NCI-H146 treated with DMSO at 0.1 percent for 48 hours (cell line): ENCODE data around the gene FOXN3.

Source experiments
- DNase-seq: peaks from one replicate; lab custom pipeline; 2025; ENCODE audit not compliant: unreplicated experiment; lab: John Stamatoyannopoulos, UW

Gene FOXN3

DNA sequence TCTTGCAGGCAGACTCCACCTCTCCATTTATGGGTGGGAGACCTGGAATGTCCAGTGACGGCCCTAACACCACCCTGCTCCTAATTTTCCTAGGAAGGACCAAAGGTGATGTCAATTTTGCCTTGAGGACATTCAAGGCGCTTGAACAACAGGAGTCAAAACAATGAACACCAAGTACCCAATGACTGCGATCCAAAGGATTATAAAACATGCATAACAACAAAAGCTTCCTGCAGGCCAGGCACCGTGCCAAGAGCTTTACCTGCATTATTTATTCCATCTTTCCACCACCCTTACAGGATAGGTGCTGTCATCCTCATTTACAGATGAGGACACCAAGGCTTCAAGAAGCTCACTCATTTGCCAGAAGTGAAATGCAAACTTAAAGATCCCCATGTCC is 15.2 kb upstream of the FOXN3 start:
- DNase-seq = peak; percentile 6

DNA sequence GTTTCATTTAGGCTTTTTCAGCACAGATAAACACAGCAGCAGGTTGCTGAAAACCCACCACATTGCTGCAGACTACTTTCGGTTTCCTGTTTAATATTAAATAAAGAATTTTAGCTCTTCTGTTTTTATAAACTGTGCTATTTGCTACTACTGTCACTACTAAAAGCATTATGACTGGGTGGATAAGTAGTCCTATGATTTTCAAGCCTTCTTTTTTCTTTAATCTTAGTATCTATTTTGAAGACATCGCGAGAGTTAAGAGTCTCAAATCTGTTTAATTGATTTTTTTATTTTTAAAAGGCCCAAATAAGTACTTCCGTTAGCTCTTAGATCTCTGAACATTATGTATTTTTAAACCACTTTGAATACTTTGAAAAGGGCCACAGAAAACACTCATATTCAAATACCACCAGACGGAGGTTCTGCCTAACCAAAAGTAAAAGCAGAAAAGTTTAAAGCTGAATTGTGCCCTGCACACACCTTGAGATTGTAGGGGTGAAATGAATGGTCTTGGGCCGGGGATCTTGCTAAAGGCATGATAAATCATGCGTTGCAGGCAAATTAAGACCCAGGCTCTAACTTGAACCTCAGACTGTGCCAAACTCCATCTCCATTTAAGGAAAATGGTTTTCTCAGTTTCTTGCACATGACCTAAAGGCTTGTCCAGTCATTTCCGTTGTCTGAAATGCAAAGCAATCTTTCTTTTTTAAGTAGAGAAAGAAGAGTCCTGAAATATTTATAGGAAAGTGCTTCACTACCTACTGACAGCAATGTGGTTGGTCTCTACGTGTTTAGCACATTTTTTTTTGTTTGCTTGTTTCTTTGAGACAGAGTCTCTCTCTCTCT is 13.6 kb upstream of the FOXN3 start:
- DNase-seq = no peak

DNA sequence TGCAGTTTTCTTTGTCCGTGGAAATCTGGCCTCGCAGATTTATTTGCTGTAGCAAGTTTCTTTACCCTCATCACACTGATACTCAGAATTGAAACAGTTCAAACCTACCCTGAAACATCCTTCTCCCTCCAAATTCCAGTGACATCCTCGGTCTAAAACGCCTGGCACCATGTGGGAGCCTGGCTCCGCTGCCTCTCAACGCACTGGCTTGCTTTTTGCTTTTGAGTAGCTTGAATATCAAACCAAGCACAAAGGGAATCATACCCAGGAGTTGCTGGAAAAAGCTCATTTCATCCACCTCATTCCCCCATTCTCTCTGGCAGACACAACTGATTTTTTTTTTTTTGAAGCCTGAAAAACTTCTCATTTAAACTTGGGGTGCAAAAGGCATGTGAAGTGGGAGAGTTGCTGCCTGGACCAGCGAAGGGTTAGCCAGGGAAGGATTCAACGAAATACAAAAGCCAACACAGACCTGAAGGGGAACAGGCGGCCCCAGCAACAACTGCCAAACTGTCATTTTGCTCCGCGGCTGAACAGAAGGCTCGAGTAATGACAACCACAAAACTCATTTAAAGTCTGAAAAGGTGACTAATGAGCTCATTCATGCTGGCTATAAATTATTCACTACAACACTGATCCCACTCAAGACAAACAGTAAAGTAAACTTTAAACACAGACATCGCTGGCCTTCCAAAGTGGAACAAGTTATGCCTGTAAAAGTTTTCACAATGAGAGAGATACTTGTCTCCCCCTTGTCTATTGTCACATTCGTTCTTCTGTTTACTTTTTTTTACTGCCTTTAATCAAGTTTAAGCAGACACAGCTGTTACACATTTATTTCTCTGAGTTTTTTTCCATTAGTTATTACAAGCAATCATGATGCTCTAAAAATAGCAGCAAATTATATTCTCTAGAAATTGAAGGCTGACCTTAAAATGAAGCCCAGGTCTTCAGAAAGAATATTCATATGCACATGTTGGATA is 12.5 kb upstream of the FOXN3 start:
- no peak for DNase-seq

DNA sequence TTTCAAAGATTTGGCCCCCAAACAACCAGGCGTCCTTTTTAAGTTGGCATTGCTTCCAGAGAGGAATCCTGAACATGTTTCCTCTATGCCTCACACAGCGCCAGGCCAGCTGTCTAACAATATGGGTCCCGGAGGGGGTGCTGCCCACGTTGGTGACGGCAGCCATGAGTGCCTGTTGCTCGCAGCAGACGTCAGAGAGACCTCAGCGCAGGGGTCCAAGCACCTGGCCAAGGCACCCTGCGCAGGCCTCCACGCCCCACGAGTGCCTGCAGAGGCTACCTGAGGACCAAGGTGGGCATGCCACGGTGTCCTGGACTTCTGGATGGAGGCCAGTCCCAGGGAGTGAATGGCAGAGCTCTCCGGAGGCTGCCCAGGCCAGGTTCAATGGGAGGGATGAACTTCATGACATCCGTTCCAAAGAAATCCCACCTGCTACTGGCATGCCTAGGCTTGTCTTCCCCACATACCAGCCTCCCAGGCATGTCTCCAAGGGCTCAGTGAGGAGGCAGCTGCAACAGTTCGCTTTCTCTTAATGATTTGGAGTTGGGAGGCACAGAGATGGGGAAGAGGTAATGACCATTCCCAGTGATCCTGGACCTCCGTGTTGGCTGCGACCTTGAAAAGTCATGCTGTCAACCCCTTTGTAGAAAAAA is 11.6 kb upstream of the FOXN3 start:
- DNase-seq = peak; percentile 79

DNA sequence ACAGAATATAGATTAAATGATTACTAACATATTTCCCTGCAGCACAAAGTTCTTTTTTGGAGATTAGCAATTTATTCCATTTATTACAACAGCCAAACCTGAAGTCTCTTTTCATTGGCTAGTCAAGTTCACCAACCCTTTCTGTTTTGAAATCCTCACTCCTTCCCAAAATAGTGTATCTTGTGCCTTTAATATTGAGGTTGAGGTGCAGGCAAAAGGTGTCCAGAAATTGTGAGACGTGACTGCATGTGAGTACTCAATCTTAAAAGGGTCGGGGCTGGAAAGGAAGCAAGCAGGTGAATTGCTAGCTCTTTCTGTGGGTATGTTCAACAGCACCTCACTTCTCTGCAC is 11.1 kb upstream of the FOXN3 start:
- DNase-seq = no peak

DNA sequence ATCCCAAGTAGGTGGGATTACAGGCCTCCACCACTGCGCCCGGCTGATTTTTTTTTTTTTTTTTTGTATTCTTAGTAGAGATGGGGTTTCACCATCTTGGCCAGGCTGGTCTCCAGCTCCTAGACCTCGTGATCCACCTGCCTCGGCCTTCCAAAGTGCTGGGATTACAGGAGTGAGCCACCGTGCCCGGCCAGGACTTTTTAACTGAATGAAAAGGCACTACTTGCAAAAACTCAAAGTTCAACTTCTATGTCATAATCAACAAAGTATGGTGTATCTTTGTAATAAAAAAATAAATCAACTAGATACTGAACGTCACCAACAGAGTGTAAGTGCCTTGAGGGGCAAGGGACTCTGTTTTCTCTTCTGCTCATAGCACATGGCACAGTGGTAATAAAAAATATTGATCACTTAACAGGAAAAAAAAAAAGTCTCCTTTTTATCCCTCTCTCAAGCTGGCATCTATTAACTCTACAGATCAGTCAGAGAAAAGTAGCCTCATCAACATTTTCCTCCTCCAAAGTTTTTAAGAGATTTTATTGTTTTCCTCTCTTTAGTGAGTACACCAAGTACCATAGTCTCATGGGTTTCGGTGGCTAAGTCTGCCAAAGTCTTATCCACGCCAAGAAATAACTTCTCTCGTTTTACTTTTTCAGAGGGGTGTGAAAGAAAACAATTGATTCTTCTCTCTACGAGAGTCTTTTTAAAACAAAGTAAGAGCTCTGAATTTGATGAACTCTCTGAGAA is 10.6 kb upstream of the FOXN3 start:
- DNase-seq = no peak

DNA sequence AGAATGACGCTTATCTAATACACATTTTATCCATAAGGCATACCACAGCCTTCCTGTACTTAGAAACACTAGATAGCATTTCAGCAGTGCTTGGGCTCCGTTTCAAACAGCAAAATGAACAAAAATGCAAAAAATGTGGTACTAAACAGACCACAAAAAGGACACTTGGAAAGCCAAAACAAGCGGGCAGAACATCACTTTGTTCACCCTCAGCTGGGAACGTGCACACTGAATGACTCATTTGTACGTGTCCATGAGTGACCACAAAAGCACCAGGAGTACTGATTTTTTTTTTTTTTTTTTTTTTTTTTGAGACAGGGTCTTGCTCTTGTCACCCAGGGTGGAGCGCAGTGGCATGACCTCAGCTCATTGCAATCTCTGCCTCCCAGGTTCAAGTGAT is 8.9 kb upstream of the FOXN3 start:
- no peak for DNase-seq

DNA sequence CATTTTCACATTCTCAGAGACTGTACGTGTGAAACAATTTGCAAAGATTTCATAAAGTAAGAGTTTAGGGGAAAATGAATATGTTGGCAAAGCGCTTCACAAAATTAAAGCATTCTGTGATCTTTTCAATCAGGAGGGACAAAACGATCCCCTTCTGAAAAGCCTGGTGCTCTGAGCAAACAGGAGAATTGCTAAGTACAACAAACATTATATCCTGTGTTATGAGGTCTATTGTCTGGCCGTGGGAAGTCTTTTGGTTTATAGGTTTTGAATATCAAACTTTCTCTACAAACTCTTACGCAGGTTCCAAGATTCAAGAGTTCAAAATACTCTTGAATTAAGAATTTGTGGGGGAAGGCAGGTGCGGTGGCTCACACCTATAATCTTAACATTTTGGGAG is 7.2 kb upstream of the FOXN3 start:
- DNase-seq = no peak

DNA sequence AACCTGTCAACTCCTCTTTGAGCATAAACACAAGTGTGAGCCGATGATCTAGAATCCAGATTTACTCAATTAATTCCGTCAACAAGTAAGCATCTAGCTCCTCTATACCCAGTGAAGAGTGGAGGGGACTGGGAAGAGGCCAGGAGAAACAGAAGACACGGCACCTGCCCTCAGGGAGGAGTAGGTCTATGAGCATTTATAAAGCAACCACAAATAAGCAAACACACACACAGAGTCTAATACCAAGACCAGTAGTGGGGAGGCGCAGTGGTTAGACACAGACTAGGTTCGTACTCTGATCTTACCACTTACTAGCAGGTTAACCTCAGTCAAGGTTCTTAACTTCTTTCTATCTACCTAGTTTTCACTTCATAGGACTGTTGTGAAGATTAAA is 5.9 kb upstream of the FOXN3 start:
- no peak for DNase-seq

DNA sequence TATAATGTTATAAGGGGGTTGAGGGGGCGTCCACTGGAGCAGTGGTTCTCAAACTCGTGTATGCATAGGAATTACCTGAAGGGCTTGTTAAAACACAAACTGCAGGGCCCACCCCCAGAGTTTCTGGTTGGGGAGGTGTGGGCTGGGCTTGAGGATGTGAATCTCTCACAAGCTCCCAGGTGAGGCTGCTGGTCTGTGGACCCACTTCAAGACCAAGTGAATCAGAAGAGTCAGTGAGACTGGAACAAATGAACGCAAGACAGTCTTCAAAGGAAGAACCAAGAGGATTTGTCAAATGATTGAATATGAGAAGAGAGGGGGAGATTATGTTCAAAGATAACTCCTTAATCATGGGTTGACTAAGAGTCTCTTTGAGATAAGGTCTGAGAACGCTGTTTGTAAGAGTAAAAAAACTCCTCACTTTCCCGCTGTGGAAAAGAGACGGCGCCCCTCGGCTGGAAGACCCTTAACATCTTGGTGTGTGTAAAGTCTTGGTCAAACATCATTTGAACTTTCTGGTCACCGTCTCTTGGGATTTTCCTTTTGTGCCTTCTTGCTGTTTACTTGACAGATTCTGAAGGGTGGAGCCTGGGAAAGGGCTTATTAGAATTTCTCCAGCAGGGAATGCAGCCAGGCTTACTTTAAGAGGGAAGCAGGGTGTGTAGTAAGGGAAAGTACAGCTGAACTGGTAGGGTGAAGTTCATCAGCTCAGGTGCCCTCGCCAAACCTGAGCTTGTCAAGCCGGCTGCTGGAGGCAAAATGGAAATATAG is 5.3 kb upstream of the FOXN3 start:
- no peak for DNase-seq

DNA sequence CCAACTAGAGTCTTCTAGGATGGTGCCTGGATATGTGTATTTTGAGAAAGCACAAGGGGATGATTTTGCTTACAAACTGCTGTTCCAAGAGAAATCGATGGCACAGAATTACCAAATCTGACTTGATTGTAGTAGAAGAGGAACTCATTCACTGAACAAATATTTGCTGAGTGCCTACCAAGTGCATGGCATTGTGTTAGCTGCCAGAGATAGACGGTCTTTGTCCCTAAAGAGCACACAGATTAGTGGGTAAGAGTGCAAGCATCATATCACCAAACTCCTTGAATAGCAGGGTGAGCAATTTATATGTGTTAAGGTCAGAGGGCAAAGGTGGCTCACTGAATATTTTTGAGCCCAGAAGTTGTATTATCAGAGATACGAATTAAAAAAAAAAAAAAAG is 3.5 kb upstream of the FOXN3 start:
- DNase-seq = no peak

DNA sequence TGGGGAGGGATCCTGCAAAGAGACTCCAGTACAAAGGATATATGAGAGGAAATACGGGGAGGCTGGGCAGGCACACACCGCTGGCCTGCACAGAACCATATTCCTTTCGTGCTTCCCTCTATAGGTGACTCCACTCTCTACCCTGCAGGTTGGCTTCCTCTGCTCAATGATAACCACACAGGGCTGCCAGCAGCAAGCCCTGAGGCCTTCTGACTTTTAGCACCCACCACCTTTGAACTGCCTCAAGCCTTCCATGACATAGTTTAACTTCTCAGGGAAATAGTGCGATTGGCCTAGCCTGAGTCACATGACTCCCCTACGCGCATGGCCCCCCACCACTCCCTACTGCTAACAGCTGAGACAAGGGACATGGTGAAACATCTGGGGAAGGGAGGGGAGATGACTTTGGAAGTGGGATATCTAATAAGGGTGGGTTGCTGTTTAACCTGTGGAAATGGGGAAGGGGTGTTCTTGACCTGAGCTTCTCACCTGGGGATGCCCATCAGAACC is 3.0 kb upstream of the FOXN3 start:
- DNase-seq = no peak

DNA sequence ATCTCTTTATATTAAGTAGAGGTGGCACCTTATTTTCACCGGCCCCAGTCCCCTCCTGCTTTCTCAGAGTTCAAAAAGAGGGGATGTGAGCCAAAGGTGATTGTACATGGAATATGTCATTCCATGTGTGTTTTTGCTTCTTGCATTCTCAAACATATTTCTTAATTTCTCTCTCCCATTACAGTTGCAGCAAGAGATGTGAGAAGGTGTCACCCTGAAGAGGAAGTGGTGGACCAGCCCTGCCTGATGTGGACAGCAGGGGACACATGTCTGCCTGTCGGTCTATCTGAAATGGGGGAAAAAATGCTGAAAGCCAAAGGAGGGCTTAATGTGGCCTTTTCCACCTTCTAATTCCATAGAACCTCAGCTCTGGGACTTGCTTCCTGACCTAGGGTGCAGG is 1.9 kb upstream of the FOXN3 start:
- DNase-seq = no peak

DNA sequence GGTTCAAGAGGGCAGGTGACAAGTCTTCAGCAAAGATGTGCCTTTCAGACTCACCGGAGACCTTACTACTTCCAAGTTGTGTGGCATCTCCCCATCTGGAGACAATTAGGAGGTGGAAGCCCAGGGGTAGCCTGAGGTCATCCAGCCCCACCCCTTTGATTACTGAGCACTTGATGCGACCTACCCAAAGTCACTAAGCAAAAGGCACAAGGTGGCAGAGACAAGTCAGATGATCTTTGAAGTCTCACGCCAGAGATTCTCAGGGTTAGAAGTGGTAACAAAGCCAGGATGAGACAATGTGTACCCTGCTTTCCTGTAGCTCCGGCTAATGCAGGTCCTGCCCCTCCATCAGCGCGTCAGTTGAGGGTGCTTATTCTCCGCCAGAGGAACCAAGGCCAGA is 1.4 kb upstream of the FOXN3 start:
- no peak for DNase-seq

DNA sequence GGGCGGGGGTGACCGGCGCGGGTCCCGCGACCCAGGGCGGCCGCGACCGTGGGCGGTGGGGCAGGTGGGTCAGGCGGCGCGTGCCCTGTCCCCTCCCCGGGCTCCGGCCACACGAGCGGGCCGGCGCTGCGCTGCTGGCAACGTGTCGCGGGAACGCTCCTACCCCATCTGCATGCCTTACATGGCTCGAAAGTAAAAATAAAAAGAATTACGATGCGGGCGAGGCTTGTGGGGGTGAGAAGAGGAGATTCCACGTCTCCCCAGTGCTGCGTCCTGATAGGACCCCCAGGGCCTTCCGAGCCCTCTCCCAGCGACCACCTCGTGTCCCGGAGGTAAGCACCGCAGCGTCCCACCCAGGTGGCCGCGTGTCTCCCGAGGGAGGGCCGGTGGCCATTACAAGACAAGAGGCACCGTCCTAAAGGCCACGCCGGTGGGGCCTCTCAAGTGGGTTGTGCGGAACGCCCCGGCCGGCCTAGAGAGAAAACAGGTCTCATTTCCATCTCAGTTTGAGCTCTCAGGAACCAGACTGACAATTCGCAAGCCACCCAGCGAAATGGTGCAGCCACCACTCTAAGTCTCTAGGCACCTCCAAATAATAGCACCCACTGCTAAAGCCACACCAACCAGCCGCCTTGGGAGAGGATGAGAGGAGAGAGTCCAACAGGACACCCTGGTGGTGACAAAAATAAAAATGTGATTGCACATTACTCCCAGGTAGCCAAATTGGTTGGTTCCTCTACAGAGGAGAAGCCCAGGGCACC is 612 bp upstream of the FOXN3 start:
- peak; percentile 13 for DNase-seq

DNA sequence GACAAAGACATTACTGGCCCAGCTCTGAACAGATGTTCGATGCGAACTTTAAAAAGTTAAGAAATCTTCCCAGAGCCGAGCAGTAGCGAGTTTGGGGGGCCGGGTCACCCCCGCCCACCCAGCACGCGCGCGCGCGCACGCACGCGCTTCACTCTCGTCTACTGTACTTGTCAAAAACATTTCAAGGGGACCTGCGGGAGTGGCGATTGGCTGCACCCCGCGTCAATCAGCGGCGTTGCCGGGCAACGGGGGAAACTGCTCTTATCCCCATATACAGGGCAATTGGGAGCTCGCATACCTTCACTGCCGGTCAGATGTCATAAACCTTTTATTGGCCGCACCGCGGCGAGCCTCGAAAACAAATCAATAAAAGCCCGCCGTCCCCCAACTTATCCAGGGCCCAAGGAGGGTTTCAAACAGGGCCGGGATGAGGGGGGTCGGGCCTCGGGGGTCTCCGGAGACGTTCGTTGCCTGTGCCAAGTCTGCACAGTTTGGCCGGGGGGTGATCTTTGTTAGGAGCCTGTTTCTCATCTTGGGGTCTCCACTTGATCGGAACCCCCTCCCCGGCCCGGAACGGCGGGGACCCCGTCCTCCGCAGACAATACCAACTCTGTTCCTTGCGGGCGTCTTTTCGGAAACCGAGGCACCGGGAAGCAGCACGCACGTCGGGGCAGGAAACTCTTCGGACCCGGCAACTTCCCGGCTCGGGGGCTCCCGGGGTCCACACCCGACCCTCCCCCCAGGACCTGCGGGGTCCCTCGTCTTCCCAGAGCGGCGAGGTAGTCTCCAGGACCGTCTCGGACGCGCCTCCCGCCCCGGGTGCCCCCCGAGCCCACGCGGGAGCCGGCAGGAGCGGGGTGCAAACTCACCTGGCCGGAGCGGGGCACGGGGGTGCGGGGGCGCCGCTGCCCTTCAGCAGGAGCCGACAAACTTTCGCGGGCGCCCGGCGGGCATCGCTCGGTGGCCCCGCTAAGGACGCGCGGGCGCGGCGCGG is 734 bp downstream of the FOXN3 start:
- peak; percentile 62 for DNase-seq

DNA sequence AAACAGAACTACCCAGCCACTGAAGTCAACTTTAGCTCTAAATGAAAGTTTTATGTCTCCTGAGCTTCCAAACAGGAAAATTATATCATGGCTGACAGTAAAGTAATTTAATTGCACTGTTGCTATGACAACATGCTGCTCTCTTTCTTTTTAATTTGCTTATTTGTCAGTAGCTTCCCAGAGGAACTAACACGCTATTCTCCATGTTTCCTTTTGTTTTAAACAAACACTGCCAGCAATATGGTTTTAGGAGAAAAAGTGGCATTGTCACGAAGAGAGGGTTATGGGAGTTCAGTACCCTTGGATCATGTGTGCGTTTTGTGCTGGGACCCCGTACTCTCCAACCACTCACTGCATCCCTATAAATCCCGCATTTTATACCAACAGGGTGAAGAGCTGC is 1.9 kb downstream of the FOXN3 start:
- no peak for DNase-seq

DNA sequence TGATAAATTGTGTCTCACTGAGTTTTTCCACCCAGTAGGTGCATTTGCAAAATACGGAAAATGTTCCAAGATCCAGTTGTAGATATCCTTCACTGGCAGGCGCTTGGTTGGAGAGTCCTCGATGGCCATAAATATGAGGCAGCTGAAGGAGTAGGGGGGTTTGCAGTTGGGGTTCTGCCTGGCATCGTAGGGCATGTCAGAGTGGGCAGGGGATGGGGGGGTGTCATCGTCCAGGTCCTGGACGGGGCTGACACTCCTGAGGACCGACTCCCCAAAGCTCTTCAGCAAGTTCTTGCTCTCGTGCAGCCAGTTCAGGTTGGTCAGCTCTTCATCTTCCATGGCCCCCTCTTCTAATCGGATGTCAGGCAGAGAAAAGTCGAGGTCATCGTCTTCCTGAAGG is 5.1 kb downstream of the FOXN3 start:
- DNase-seq = no peak
